Neuron (in vitro differentiated cells): Measurements from ENCODE around the gene SSB.
"Not testable (repeated sequence)": the region's sequence is repeated elsewhere in the genome, so short reads cannot be mapped to it uniquely, and the experiment has no call there.

Source experiments
- H2AFZ ChIP-seq: one replicate; pipeline ENCODE4 v1.6.1; 2013; ENCODE audit warnings: low read depth, mild to moderate bottlenecking, inconsistent platforms, low read length, moderate library complexity
- H3K27me3 ChIP-seq: one replicate; pipeline ENCODE4 v1.6.1; 2013; ENCODE audit warnings: low read length; ENCODE audit not compliant: insufficient read depth
- H3K36me3 ChIP-seq: one replicate; pipeline ENCODE4 v1.6.1; 2013; ENCODE audit warnings: low read length; ENCODE audit not compliant: insufficient read depth
- H3K4me1 ChIP-seq: one replicate; pipeline ENCODE4 v1.6.1; 2013; ENCODE audit warnings: low read length; ENCODE audit not compliant: insufficient read depth
- H3K4me3 ChIP-seq: 2 replicates; pipeline ENCODE4 v1.5.1; 2013; ENCODE audit warnings: mild to moderate bottlenecking, low read length, moderate library complexity
- H3K9me3 ChIP-seq: one replicate; pipeline ENCODE4 v1.6.1; 2013; ENCODE audit warnings: low read length

SSB gene

DNA sequence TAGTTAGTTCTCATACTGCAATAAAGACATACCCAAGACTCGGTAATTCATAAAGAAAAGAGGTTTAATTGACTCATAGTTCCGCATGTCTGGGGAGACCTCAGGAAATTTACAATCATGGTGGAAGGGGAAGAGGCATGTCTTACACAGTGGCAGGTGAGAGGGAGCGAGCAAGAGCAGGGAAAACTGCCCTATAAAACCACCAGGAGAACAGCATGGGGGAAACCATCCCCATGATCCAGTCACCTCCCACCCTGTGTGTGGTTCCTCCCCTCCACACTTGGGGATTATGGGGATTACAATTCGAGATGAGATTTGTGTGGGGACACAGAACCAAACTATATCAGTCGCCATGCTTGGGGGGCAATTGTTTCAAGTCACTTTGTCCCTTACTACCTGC is 1.1 kb upstream of the SSB start:
- Histone ChIP-seq H3K36me3 (peaks cover 15% of the 10 kb centered on the region), H3K4me3 (no peak overlapping the region), H3K4me1 (peaks cover 9% of the 10 kb centered on the region), H2AFZ (no peak overlapping the region), H3K9me3 (peaks cover 4% of the 10 kb centered on the region), H3K27me3 (no peaks in the 10 kb centered on the region)

DNA sequence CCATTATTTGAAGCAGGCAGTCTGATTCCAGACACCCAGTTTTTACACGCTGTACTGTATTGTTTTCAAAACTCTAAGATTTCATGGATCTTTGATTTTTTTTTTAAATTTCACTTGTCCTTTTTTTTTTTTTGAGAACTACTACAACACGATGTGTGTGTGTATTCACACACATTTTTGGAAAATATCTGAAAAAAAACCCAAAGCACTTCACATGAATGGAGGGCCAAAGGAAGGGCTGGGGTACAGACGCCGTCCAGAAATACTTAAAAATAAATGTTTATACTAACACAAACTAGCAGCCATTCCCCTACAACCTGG is 314 bp upstream of the SSB start:
- H3K4me1 ChIP-seq = peaks cover 9% of the 10 kb centered on the region
- H3K4me3 ChIP-seq = peak overlapping the region; percentile 99
- H3K36me3 ChIP-seq = peaks cover 20% of the 10 kb centered on the region
- H3K27me3 ChIP-seq = no peaks in the 10 kb centered on the region
- H2AFZ ChIP-seq = peak overlapping the region; percentile 91
- peaks cover 4% of the 10 kb centered on the region for H3K9me3 ChIP-seq

DNA sequence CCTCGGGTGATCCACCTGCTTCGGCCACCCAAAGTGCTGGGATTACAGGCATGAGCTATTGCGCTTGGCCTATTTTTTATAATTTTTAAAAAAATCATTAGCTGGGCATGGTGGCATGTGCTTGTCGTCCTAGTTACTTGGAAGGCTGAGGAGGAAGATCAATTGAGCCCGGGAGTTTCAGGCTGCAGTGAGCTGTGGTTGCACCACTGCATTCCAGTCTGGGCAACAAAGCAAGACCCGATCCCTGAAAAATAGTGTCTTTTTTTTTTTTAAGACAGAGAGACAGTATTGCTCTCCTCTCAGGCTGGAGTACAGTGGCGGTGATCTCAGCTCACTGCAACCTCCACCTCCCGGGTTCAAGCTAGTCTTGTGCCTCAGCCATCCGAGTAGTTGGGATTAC is 4.8 kb downstream of the SSB start:
- Histone ChIP-seq H3K36me3 (peaks cover 69% of the 10 kb centered on the region), H3K4me3 (no peak overlapping the region), H3K4me1 (peaks cover 5% of the 10 kb centered on the region), H2AFZ (no peak overlapping the region), H3K27me3 (no peaks in the 10 kb centered on the region), H3K9me3 (no peaks in the 10 kb centered on the region)

DNA sequence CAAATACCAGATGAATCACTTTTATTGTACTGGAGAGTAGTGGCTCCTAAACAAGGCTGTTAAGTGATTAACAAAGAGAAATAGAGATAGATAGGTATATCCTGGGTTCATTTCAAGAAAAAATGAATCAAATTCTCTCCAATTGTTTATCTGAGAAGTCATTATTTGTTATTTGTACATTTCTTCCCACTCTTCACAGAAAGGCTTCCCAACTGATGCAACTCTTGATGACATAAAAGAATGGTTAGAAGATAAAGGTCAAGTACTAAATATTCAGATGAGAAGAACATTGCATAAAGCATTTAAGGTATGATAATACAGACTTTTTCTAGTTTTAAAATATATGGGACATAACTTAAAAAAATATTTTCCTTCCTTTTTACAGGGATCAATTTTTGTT is 7.9 kb downstream of the SSB start:
- Histone ChIP-seq H3K4me1 (no peaks in the 10 kb centered on the region), H3K36me3 (peaks cover 89% of the 10 kb centered on the region), H3K27me3 (no peaks in the 10 kb centered on the region)

DNA sequence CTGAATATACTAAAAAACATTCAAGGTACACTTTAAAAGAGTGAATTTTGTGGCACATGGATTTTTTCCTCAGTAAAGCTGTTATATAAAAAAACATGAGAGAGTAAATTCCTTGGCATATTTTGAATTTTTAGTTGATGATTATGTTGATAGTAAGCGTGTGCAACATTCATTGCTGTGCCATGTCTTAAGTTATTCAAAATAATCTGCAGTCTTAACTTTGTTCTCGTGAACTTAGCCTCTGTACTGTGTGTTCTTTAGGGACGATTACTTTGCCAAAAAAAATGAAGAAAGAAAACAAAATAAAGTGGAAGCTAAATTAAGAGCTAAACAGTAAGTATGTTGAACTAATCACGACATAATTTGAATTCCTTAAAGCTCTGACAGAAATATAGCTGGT is 9.6 kb downstream of the SSB start:
- no peak overlapping the region for H3K4me3 ChIP-seq
- no peaks in the 10 kb centered on the region for H3K27me3 ChIP-seq
- H3K9me3 ChIP-seq = no peaks in the 10 kb centered on the region
- H2AFZ ChIP-seq = no peak overlapping the region
- peaks cover 89% of the 10 kb centered on the region for H3K36me3 ChIP-seq
- no peaks in the 10 kb centered on the region for H3K4me1 ChIP-seq

More for the DNA sequence above, 7.9 kb downstream of the SSB start:
- Histone ChIP-seq H2AFZ (no peak overlapping the region), H3K4me3 (no peak overlapping the region), H3K9me3 (no peaks in the 10 kb centered on the region)

DNA sequence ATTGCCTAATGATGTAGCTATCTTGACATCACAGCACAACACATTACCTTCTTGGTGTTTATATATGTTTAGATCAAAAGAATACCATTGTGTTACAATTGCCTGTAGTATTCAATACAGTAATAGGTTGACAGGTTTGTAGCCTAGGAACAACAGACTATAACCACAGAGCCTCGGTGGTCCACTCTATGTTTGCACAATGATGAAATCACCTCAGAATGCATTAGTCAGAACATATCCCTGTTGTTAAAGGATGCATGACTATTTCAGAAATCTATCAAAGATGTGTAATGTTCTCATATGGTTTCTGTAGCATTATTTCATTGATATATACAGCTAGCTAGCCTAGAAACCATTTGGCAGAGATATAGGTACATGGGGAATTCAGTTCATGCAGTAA is 17.2 kb downstream of the SSB start:
- Histone ChIP-seq H3K36me3 (peaks cover 65% of the 10 kb centered on the region), H3K4me1 (no peaks in the 10 kb centered on the region), H2AFZ (no peak overlapping the region), H3K9me3 (peaks cover 2% of the 10 kb centered on the region), H3K27me3 (no peaks in the 10 kb centered on the region), H3K4me3 (no peak overlapping the region)

DNA sequence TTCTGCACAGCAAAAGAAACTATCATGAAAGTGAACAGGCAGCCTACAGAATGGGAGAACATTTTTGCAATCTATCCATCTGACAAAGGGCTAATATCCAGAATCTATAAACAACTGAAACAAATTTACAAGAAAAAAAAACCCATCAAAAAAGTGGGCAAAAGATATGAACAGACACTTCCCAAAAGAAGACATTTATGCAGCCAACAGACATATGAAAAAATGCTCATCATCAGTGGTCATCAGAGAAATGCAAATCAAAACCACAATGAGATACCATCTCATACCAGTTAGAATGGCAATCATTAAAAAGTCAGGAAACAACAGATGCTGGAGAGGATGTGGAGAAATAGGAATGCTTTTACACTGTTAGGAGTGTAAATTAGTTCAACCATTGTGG is 18.3 kb downstream of the SSB start:
- not testable (repeated sequence) for H2AFZ ChIP-seq, H3K4me1 ChIP-seq, H3K9me3 ChIP-seq, H3K27me3 ChIP-seq, H3K4me3 ChIP-seq
- peaks cover 58% of the 10 kb centered on the region for H3K36me3 ChIP-seq

DNA sequence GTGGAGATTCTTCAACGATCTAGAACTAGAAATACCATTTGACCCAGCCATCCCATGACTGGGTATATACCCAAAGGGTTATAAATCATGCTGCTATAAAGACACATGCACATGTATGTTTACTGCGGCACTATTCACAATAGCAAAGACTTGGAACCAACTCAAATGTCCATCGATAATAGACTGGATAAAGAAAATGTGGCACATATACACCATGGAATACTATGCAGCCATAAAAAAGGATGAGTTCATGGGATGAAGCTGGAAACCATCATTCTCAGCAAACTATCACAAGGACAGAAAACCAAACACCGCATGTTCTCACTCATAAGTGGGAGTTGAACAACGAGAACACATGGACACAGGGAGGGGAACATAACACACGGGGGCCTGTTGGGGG is 18.7 kb downstream of the SSB start:
- H2AFZ ChIP-seq, H3K27me3 ChIP-seq, H3K9me3 ChIP-seq, H3K4me1 ChIP-seq, H3K4me3 ChIP-seq: not testable (repeated sequence)
- peaks cover 54% of the 10 kb centered on the region for H3K36me3 ChIP-seq

DNA sequence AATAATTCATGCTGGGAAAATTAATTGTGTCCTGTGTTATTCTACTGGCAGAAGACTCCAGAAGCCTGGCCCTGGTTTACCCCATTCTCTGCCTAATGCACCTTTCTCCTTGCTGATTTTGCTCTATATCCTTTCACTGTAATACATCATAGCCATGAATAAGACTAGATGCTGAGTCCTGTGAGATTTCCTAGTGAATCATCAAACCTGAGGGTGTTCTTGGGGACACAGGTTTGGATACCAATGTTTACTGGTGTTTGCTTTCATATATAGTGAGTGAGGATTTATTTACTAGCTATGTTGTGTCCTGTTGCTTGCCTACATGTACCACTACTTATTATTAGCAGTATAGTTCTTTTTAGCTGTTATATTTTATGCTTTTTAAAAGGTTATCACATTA is 19.6 kb downstream of the SSB start:
- Histone ChIP-seq H3K4me1 (peaks cover 5% of the 10 kb centered on the region), H2AFZ (no peak overlapping the region), H3K27me3 (no peaks in the 10 kb centered on the region), H3K4me3 (no peak overlapping the region), H3K9me3 (peaks cover 2% of the 10 kb centered on the region), H3K36me3 (peaks cover 47% of the 10 kb centered on the region)

DNA sequence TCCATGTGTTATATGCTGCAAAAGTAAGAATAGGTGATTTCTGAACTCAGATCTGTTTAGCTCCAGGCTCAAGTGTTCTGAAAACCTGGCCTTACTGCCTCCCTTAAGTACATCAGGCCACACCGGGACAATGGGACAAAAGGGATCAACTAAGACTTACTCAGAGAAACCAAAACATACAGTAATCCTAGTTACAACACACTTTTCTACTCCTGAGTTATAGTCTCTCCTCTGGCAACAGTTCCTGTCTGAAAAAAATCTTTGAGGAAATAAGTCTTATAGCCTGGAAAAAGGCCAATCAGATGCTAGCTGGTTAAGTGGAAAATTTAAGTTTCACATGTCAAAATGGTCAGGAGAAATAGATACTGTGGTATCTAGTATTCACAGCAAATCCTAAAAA is 20.4 kb downstream of the SSB start:
- H3K27me3 ChIP-seq = no peaks in the 10 kb centered on the region
- H3K9me3 ChIP-seq = peaks cover 2% of the 10 kb centered on the region
- H3K36me3 ChIP-seq = peaks cover 41% of the 10 kb centered on the region
- no peak overlapping the region for H2AFZ ChIP-seq
- no peak overlapping the region for H3K4me3 ChIP-seq
- H3K4me1 ChIP-seq = peaks cover 9% of the 10 kb centered on the region

DNA sequence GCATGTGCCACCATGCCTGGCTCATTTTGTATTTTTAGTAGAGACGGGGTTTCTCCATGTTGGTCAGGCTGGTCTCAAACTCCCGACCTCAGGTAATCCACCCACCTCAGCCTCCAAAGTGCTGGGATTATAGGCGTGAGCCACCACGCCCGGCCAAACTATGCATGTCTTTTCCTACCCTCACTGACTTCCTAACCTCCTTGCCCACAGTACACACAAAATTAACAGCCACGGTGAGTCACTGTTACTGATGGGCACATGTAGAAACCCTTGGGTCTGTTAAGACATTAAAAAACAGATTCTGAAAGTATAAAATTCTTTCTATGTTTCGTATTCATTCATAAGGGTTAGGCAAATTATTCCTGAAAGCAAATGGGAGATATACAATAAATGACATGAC is 21.4 kb downstream of the SSB start:
- not testable (repeated sequence) for H3K27me3 ChIP-seq, H3K4me3 ChIP-seq, H3K9me3 ChIP-seq, H2AFZ ChIP-seq, H3K4me1 ChIP-seq
- peaks cover 35% of the 10 kb centered on the region for H3K36me3 ChIP-seq

DNA sequence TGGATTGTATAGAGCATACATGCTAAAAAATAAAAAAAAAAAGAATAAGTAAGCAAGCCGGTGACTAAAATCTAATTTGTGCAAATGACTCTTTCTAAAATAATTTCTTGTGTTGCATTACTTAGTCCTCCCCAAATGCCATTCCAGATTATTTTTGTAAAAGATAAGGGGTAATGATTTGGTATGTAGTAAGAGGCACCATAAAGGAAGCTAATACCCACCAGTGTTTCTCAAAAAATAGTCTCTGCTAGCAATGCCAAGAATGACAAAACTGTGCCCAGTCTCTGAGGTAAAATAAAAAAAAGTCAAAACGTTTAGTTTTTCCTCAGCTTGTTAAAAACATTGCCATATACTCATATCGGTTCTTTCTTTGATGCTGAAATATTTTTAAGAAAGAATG is 23.4 kb downstream of the SSB start:
- no peak overlapping the region for H3K4me3 ChIP-seq
- H3K36me3 ChIP-seq = peaks cover 26% of the 10 kb centered on the region

DNA sequence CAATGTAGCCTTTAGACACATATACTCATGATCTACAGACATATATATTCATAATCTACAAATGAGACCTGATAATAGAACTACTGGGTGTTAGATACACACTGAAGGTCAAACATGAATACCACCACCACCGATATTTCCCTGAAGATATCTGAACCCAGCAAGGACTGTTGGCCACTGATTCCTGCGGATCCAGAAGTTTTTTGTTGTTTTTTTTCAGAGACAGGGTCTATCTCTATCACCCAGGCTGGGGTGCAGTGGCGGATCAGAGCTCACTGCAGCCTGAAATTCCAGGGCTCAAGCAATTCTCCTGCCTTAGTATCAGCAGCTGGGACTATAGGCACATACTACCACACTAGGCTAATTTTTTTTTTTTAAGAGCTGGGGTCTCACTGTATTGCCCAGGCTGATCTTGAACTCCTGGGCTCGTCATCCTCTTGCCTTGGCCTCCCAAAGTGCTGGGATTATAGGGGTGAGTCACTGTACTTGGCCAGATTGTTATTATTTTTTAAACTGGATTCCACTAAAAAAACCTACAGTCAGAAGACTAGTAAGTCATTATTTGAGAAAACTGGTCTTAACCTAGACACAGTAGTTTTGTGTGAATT is 24.2 kb downstream of the SSB start:
- Histone ChIP-seq H3K9me3 (peaks cover under 1% of the 10 kb centered on the region), H3K36me3 (peaks cover 24% of the 10 kb centered on the region), H3K27me3 (no peaks in the 10 kb centered on the region), H3K4me1 (peaks cover 11% of the 10 kb centered on the region), H2AFZ (no peak overlapping the region), H3K4me3 (no peak overlapping the region)

More for the DNA sequence above, 23.4 kb downstream of the SSB start:
- Histone ChIP-seq H3K9me3 (peaks cover 2% of the 10 kb centered on the region), H3K4me1 (peaks cover 11% of the 10 kb centered on the region), H3K27me3 (no peaks in the 10 kb centered on the region), H2AFZ (no peak overlapping the region)

DNA sequence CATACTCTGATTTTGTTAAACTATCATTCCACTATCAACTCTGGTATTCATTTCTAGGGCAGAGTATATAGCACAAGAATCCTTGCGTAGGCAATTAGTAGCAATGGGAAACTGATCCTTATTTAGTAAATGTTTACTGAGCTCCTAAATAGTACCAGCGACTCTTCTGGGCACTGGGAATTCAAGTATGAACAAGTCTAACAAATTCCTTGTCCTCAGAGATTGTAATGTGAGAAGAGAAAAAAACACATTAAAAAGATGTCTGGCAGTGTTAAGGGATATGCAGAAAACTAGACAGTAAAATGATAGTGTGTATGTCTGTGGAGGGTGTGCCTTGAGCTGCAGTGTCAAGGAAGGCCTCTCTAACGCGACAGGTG is 25.3 kb downstream of the SSB start:
- Histone ChIP-seq H3K27me3 (no peaks in the 10 kb centered on the region), H3K36me3 (peaks cover 13% of the 10 kb centered on the region), H3K4me1 (peaks cover 16% of the 10 kb centered on the region), H2AFZ (peak overlapping the region; percentile 95), H3K4me3 (peak overlapping the region; percentile 91), H3K9me3 (no peaks in the 10 kb centered on the region)
